ENCODE results near the gene KRTAP5-8. TPM values are rescaled to one million over a fixed set of nuclear protein-coding genes. Genes with fewer than 3 reads are reported as not detected.
"Not testable (repeated sequence)": the region's sequence is repeated elsewhere in the genome, so short reads cannot be mapped to it uniquely, and the experiment has no call there.

KRTAP5-8 gene
- total RNA-seq, 1 donor from 2014 or later = 0.49 TPM

- ATAC-seq; DNase-seq (ENCODE audit: low spot score); intact Hi-C loops (cut with DNase I): not testable (repeated sequence)
These were observed 50.5 kb downstream of the KRTAP5-8 start for GRCh38 chr11:71588314-71588713.

Other genes starting within 250 kb of the KRTAP5-8 start
- gene DHCR7, start 89.6 kb upstream of the KRTAP5-8 start, total RNA-seq = 49.8 TPM
- gene NADSYN1, start 84.8 kb upstream of the KRTAP5-8 start, total RNA-seq = 85.2 TPM
- gene KRTAP5-7, start 10.8 kb upstream of the KRTAP5-8 start, total RNA-seq = 0.58 TPM
- 0.40 TPM for gene KRTAP5-9, start 10.4 kb downstream of the KRTAP5-8 start, total RNA-seq
- gene KRTAP5-10, start 27.5 kb downstream of the KRTAP5-8 start, total RNA-seq = not detected
- not detected for gene KRTAP5-11, start 44.9 kb downstream of the KRTAP5-8 start, total RNA-seq

Measured in sciatic nerve (tissue), 2 donors.